Testis (tissue), 2 donors: ENCODE measurements around the gene COBL.

Experiments used
- CTCF ChIP-seq, 3 experiments: fragments of 450-650 bp in 2 of 3; fragments of 200-600 bp in 1 of 3; sonication (generic) in 1 of 3; IDR thresholded peaks; one replicate each; pipeline ENCODE4 v1.5.1; 2016 to 2019; ENCODE audit warnings: antibody characterized with exemption in 3 of 3, mild to moderate bottlenecking in 2 of 3, moderate library complexity in 1 of 3
- POLR2A ChIP-seq: fragments of 450-650 bp; IDR thresholded peaks from one replicate; pipeline ENCODE4 v1.6.1; 2017; ENCODE audit warnings: antibody characterized with exemption, mild to moderate bottlenecking, moderate library complexity

DNA sequence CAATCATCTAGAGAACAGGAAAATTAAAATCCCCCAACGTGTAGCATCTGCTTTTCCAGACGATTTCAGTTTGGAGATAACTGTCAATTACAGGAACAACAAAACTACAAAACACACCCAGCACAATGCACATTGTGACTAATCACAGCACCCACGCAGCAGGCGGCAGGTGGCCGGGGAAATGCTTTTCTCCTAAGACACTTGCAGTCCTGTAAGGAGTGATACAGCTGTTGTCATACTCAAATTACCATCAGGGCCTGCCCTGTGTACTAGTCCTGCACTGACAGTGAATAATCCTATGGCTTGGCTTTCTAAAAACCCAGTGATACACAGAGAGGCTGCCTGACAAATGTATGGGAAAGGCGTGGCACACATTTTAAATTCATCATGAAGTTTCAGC, 37.8 kb downstream of the COBL start:
- TF ChIP-seq CTCF (IDR thresholded peaks at IDR 0.05) (no peak), POLR2A (no peak)
